Measurements from ENCODE around the gene CPT1A.

Gene CPT1A

GRCh38 chr11:68749229-68750123 is 92.2 kb downstream of the CPT1A start:
- FAIRE-seq (no peak), DNase-seq (ENCODE audit: insufficient read length) (no peak)
- no peak for TF ChIP-seq POLR2AphosphoS5 (IDR thresholded peaks at IDR 0.05; ENCODE audit: low read depth, low read length)
- no peak for TF ChIP-seq POLR2A (IDR thresholded peaks at IDR 0.05; ENCODE audit: low read depth, low read length)
- no peak for TF ChIP-seq TAF1 (IDR thresholded peaks at IDR 0.05; ENCODE audit: borderline replicate concordance, low read depth, low read length)

GRCh38 chr11:68748061-68748460 is 93.7 kb downstream of the CPT1A start:
- TF ChIP-seq POLR2AphosphoS5 (IDR thresholded peaks at IDR 0.05; ENCODE audit: low read depth, low read length) (no peak), POLR2A (IDR thresholded peaks at IDR 0.05; ENCODE audit: low read depth, low read length) (no peak), TAF1 (IDR thresholded peaks at IDR 0.05; ENCODE audit: borderline replicate concordance, low read depth, low read length) (no peak)
- no peak for FAIRE-seq
- no peak for DNase-seq (ENCODE audit: insufficient read length)

GRCh38 chr11:68743539-68743938 is 98.2 kb downstream of the CPT1A start:
- FAIRE-seq = no peak

GRCh38 chr11:68741463-68741862 is 100.3 kb downstream of the CPT1A start:
- TF ChIP-seq POLR2A (IDR thresholded peaks at IDR 0.05; ENCODE audit: low read depth, low read length) = no peak
- no peak for FAIRE-seq
- DNase-seq (ENCODE audit: insufficient read length) = no peak

More at GRCh38 chr11:68743539-68743938, 98.2 kb downstream of the CPT1A start:
- TF ChIP-seq POLR2AphosphoS5 (IDR thresholded peaks at IDR 0.05; ENCODE audit: low read depth, low read length) (no peak), POLR2A (IDR thresholded peaks at IDR 0.05; ENCODE audit: low read depth, low read length) (no peak), TAF1 (IDR thresholded peaks at IDR 0.05; ENCODE audit: borderline replicate concordance, low read depth, low read length) (no peak)
- DNase-seq (ENCODE audit: insufficient read length) = no peak

GRCh38 chr11:68735646-68736045 is 106.1 kb downstream of the CPT1A start:
- TF ChIP-seq TAF1 (IDR thresholded peaks at IDR 0.05; ENCODE audit: borderline replicate concordance, low read depth, low read length) (no peak), POLR2A (IDR thresholded peaks at IDR 0.05; ENCODE audit: low read depth, low read length) (no peak), POLR2AphosphoS5 (IDR thresholded peaks at IDR 0.05; ENCODE audit: low read depth, low read length) (no peak)
- DNase-seq (ENCODE audit: insufficient read length) = no peak
- FAIRE-seq = no peak

- FAIRE-seq = no peak
- no peak for DNase-seq (ENCODE audit: insufficient read length)
- TF ChIP-seq POLR2AphosphoS5 (IDR thresholded peaks at IDR 0.05; ENCODE audit: low read depth, low read length) = no peak
Observed at GRCh38 chr11:68735125-68735524, 106.6 kb downstream of the CPT1A start.

GRCh38 chr11:68734111-68734510 is 107.6 kb downstream of the CPT1A start:
- TF ChIP-seq TAF1 (IDR thresholded peaks at IDR 0.05; ENCODE audit: borderline replicate concordance, low read depth, low read length) (no peak), POLR2AphosphoS5 (IDR thresholded peaks at IDR 0.05; ENCODE audit: low read depth, low read length) (no peak), POLR2A (IDR thresholded peaks at IDR 0.05; ENCODE audit: low read depth, low read length) (no peak)
- DNase-seq (ENCODE audit: insufficient read length) (no peak), FAIRE-seq (no peak)

GRCh38 chr11:68727783-68728182 is 113.9 kb downstream of the CPT1A start:
- TF ChIP-seq POLR2AphosphoS5 (IDR thresholded peaks at IDR 0.05; ENCODE audit: low read depth, low read length) (no peak), POLR2A (IDR thresholded peaks at IDR 0.05; ENCODE audit: low read depth, low read length) (no peak), TAF1 (IDR thresholded peaks at IDR 0.05; ENCODE audit: borderline replicate concordance, low read depth, low read length) (no peak)
- FAIRE-seq = peak; percentile 38
- no peak for DNase-seq (ENCODE audit: insufficient read length)

GRCh38 chr11:68724293-68724692 is 117.4 kb downstream of the CPT1A start:
- FAIRE-seq = no peak
- no peak for TF ChIP-seq POLR2AphosphoS5 (IDR thresholded peaks at IDR 0.05; ENCODE audit: low read depth, low read length)
- TF ChIP-seq POLR2A (IDR thresholded peaks at IDR 0.05; ENCODE audit: low read depth, low read length) = no peak
- no peak for TF ChIP-seq TAF1 (IDR thresholded peaks at IDR 0.05; ENCODE audit: borderline replicate concordance, low read depth, low read length)
- DNase-seq (ENCODE audit: insufficient read length) = no peak

GRCh38 chr11:68722143-68722542 is 119.6 kb downstream of the CPT1A start:
- FAIRE-seq (no peak), DNase-seq (ENCODE audit: insufficient read length) (no peak)
- no peak for TF ChIP-seq POLR2A (IDR thresholded peaks at IDR 0.05; ENCODE audit: low read depth, low read length)
- no peak for TF ChIP-seq TAF1 (IDR thresholded peaks at IDR 0.05; ENCODE audit: borderline replicate concordance, low read depth, low read length)
- no peak for TF ChIP-seq POLR2AphosphoS5 (IDR thresholded peaks at IDR 0.05; ENCODE audit: low read depth, low read length)

- no peak for TF ChIP-seq TAF1 (IDR thresholded peaks at IDR 0.05; ENCODE audit: borderline replicate concordance, low read depth, low read length)
- no peak for TF ChIP-seq POLR2AphosphoS5 (IDR thresholded peaks at IDR 0.05; ENCODE audit: low read depth, low read length)
- no peak for TF ChIP-seq POLR2A (IDR thresholded peaks at IDR 0.05; ENCODE audit: low read depth, low read length)
- DNase-seq (ENCODE audit: insufficient read length) (no peak), FAIRE-seq (no peak)
Observed at GRCh38 chr11:68721075-68721474, 120.6 kb downstream of the CPT1A start.

- FAIRE-seq = no peak
- no peak for DNase-seq (ENCODE audit: insufficient read length)
Observed at GRCh38 chr11:68715456-68716122, 126.1 kb downstream of the CPT1A start.

More at GRCh38 chr11:68715456-68716122, 126.1 kb downstream of the CPT1A start:
- TF ChIP-seq POLR2AphosphoS5 (IDR thresholded peaks at IDR 0.05; ENCODE audit: low read depth, low read length) (no peak), POLR2A (IDR thresholded peaks at IDR 0.05; ENCODE audit: low read depth, low read length) (no peak), TAF1 (IDR thresholded peaks at IDR 0.05; ENCODE audit: borderline replicate concordance, low read depth, low read length) (no peak)
